Measurements from ENCODE around the gene KCNQ1. TPM values are rescaled to one million over a fixed set of nuclear protein-coding genes. Genes with fewer than 3 reads are reported as not detected.

Gene KCNQ1
- total RNA-seq, 1 donor from 2014 or later, result 0.86 TPM

GRCh38 chr11:2781408-2782274, 336.8 kb downstream of the KCNQ1 start:
- no peak overlapping the region for H3K4me3 Mint-ChIP-seq
- DNase-seq (ENCODE audit: low read depth, low spot score), result peak; percentile 1
- H3K4me1 Mint-ChIP-seq, result peaks cover 26% of the 10 kb centered on the region
- no peak overlapping the region for H3K27ac Mint-ChIP-seq (ENCODE audit: unreplicated experiment)
- H3K9me3 Mint-ChIP-seq, result peaks cover 2% of the 10 kb centered on the region
- H3K36me3 Mint-ChIP-seq (ENCODE audit: low read depth), result peaks cover 6% of the 10 kb centered on the region
- no peaks in the 10 kb centered on the region for H3K27me3 Mint-ChIP-seq (ENCODE audit: low read depth)
- no peak for TF ChIP-seq CTCF (conservative IDR thresholded peaks at IDR 0.05)

- no peak overlapping the region for H3K27ac Mint-ChIP-seq (ENCODE audit: unreplicated experiment)
- H3K4me1 Mint-ChIP-seq, result peaks cover 27% of the 10 kb centered on the region
- peaks cover 2% of the 10 kb centered on the region for H3K9me3 Mint-ChIP-seq
- TF ChIP-seq CTCF (conservative IDR thresholded peaks at IDR 0.05), result no peak
- H3K27me3 Mint-ChIP-seq (ENCODE audit: low read depth), result no peaks in the 10 kb centered on the region
- no peak for DNase-seq (ENCODE audit: low read depth, low spot score)
- no peak overlapping the region for H3K4me3 Mint-ChIP-seq
- peaks cover 6% of the 10 kb centered on the region for H3K36me3 Mint-ChIP-seq (ENCODE audit: low read depth)
Observed at GRCh38 chr11:2782769-2783168, 338.0 kb downstream of the KCNQ1 start.

GRCh38 chr11:2783536-2784082, 338.8 kb downstream of the KCNQ1 start:
- H3K4me1 Mint-ChIP-seq, result peaks cover 32% of the 10 kb centered on the region
- H3K36me3 Mint-ChIP-seq (ENCODE audit: low read depth), result peaks cover 6% of the 10 kb centered on the region
- TF ChIP-seq CTCF (conservative IDR thresholded peaks at IDR 0.05), result no peak
- DNase-seq (ENCODE audit: low read depth, low spot score), result no peak
- H3K9me3 Mint-ChIP-seq, result peaks cover 2% of the 10 kb centered on the region
- H3K27me3 Mint-ChIP-seq (ENCODE audit: low read depth), result peaks cover 2% of the 10 kb centered on the region
- no peak overlapping the region for H3K4me3 Mint-ChIP-seq
- H3K27ac Mint-ChIP-seq (ENCODE audit: unreplicated experiment), result no peak overlapping the region

GRCh38 chr11:2787816-2788167, 343.0 kb downstream of the KCNQ1 start:
- H3K4me1 Mint-ChIP-seq, result peaks cover 22% of the 10 kb centered on the region
- DNase-seq (ENCODE audit: low read depth, low spot score), result no peak
- H3K4me3 Mint-ChIP-seq, result no peak overlapping the region
- H3K27ac Mint-ChIP-seq (ENCODE audit: unreplicated experiment), result no peak overlapping the region
- no peak for TF ChIP-seq CTCF (conservative IDR thresholded peaks at IDR 0.05)
- H3K27me3 Mint-ChIP-seq (ENCODE audit: low read depth), result peaks cover 12% of the 10 kb centered on the region
- peaks cover 6% of the 10 kb centered on the region for H3K36me3 Mint-ChIP-seq (ENCODE audit: low read depth)
- peaks cover 2% of the 10 kb centered on the region for H3K9me3 Mint-ChIP-seq

- Mint-ChIP-seq H3K27ac (ENCODE audit: unreplicated experiment) (peak overlapping the region; percentile 71), H3K36me3 (ENCODE audit: low read depth) (peaks cover 6% of the 10 kb centered on the region), H3K4me1 (peaks cover 22% of the 10 kb centered on the region), H3K27me3 (ENCODE audit: low read depth) (peaks cover 12% of the 10 kb centered on the region), H3K9me3 (peaks cover 2% of the 10 kb centered on the region), H3K4me3 (peak overlapping the region; percentile 81)
- no peak for TF ChIP-seq CTCF (conservative IDR thresholded peaks at IDR 0.05)
- DNase-seq (ENCODE audit: low read depth, low spot score), result no peak
Observed at GRCh38 chr11:2788168-2789071, 343.6 kb downstream of the KCNQ1 start.
